ENCODE data around the gene ABL2.
"Not testable (repeated sequence)": the region's sequence is repeated elsewhere in the genome, so short reads cannot be mapped to it uniquely, and the experiment has no call there.

ABL2 gene

GRCh38 chr1:179213317-179213716, 16.2 kb downstream of the ABL2 start:
- not testable (repeated sequence) for DNase-seq (ENCODE audit: low read depth)

- no peak for DNase-seq (ENCODE audit: low read depth)
Observed at GRCh38 chr1:179208681-179209477, 20.6 kb downstream of the ABL2 start.

- no peak for DNase-seq (ENCODE audit: low read depth)
Observed at GRCh38 chr1:179206812-179207211, 22.7 kb downstream of the ABL2 start.

- no peak for DNase-seq (ENCODE audit: low read depth)
Observed at GRCh38 chr1:179205284-179205683, 24.2 kb downstream of the ABL2 start.

GRCh38 chr1:179202161-179202560, 27.3 kb downstream of the ABL2 start:
- DNase-seq (ENCODE audit: low read depth) = no peak

- DNase-seq (ENCODE audit: low read depth) = no peak
Observed at GRCh38 chr1:179200586-179200985, 28.9 kb downstream of the ABL2 start.

GRCh38 chr1:179197690-179198297, 31.7 kb downstream of the ABL2 start:
- DNase-seq (ENCODE audit: low read depth) = no peak

GRCh38 chr1:179195857-179196256, 33.6 kb downstream of the ABL2 start:
- DNase-seq (ENCODE audit: low read depth) = not testable (repeated sequence)

- DNase-seq (ENCODE audit: low read depth) = no peak
Observed at GRCh38 chr1:179195376-179195775, 34.1 kb downstream of the ABL2 start.

- no peak for DNase-seq (ENCODE audit: low read depth)
Observed at GRCh38 chr1:179194068-179194537, 35.4 kb downstream of the ABL2 start.

GRCh38 chr1:179190861-179191260, 38.6 kb downstream of the ABL2 start:
- DNase-seq (ENCODE audit: low read depth) = no peak

- no peak for DNase-seq (ENCODE audit: low read depth)
Observed at GRCh38 chr1:179187735-179188471, 41.6 kb downstream of the ABL2 start.

- no peak for DNase-seq (ENCODE audit: low read depth)
Observed at GRCh38 chr1:179187043-179187442, 42.4 kb downstream of the ABL2 start.

- no peak for DNase-seq (ENCODE audit: low read depth)
Observed at GRCh38 chr1:179184403-179184802, 45.1 kb downstream of the ABL2 start.

GRCh38 chr1:179183857-179184256, 45.6 kb downstream of the ABL2 start:
- DNase-seq (ENCODE audit: low read depth) = no peak

GRCh38 chr1:179178950-179179349, 50.5 kb downstream of the ABL2 start:
- DNase-seq (ENCODE audit: low read depth) = no peak

- DNase-seq (ENCODE audit: low read depth) = no peak
Observed at GRCh38 chr1:179178183-179178582, 51.3 kb downstream of the ABL2 start.

GRCh38 chr1:179177615-179178014, 51.9 kb downstream of the ABL2 start:
- no peak for DNase-seq (ENCODE audit: low read depth)

- DNase-seq (ENCODE audit: low read depth) = no peak
Observed at GRCh38 chr1:179177182-179177581, 52.3 kb downstream of the ABL2 start.

- DNase-seq (ENCODE audit: low read depth) = no peak
Observed at GRCh38 chr1:179175011-179175841, 54.3 kb downstream of the ABL2 start.

- DNase-seq (ENCODE audit: low read depth) = not testable (repeated sequence)
Observed at GRCh38 chr1:179170468-179170770, 59.1 kb downstream of the ABL2 start.
